ENCODE data around the gene PRKAR1B.

DNA sequence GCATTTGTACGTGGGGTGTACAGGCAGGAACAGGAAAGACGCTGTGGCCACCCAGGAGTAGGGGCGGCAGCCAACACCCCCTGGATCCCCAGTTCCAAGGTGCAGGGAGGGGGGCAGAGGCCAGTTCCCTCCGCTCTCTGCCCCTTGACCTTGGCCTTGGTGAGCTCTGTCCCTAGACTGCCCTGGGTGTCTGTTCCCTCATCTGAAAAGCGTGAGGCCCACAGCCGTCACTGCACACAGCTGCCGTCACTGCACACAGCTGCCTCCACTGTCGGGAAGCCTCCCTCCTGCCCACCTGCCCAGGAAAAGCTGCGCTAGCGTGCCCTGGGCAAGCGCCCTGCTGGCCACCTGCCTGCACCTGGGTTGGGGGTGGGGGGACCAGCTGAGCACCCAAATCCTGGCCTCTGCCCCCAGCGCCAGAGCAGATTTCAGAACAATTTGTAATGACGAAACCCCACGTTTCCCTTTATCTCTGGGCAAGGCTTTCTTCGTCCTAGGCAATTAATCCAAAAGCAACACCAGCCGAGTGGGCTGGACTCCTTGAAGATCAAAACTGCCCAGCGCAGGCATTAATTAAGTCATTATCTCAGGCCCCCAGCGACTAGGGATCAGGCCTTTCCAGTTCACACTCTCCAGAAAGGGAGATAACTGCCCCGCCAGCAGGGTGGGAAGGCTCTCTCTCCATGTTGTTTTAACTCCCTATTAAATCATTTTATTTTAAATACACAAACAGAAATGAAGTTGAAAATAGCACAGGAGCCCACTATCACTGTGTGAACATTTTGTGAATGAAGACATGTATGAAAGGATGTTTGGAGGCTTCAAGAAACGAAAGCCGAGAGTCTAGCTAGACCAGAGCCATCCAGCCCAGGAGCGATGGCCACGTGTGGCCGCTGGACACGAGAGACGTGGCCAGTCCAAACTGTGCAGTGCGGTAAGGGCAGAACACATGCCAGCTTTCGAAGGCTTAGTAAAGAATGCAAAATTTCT is 203.4 kb downstream of the PRKAR1B start:
- TF ChIP-seq, protein P1, sequence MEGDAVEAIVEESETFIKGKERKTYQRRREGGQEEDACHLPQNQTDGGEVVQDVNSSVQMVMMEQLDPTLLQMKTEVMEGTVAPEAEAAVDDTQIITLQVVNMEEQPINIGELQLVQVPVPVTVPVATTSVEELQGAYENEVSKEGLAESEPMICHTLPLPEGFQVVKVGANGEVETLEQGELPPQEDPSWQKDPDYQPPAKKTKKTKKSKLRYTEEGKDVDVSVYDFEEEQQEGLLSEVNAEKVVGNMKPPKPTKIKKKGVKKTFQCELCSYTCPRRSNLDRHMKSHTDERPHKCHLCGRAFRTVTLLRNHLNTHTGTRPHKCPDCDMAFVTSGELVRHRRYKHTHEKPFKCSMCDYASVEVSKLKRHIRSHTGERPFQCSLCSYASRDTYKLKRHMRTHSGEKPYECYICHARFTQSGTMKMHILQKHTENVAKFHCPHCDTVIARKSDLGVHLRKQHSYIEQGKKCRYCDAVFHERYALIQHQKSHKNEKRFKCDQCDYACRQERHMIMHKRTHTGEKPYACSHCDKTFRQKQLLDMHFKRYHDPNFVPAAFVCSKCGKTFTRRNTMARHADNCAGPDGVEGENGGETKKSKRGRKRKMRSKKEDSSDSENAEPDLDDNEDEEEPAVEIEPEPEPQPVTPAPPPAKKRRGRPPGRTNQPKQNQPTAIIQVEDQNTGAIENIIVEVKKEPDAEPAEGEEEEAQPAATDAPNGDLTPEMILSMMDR (IDR thresholded peaks at IDR 0.05 in 8 of 11, conservative IDR thresholded peaks at IDR 0.05 in 3 of 11) = no peak
- TF ChIP-seq POLR2A (IDR thresholded peaks at IDR 0.05) = no peak
